ENCODE data around the gene UBTD2. TPM values are rescaled to one million over a fixed set of nuclear protein-coding genes. Genes with fewer than 3 reads are reported as not detected.
A peak's percentile ranks its signal among the peaks of the same experiment; 100 is the strongest.

The UBTD2 gene
- total RNA-seq, 1 donor from 2014 or later = 47.5 TPM

GRCh38 chr5:172163346-172163745 is 120.2 kb downstream of the UBTD2 start:
- H3K36me3 Mint-ChIP-seq (ENCODE audit: unreplicated experiment) = no peaks in the 10 kb centered on the region
- no peak for DNase-seq (ENCODE audit: extremely low spot score, unreplicated experiment)
- H3K9me3 Mint-ChIP-seq (ENCODE audit: unreplicated experiment) = no peaks in the 10 kb centered on the region
- no peak overlapping the region for H3K4me3 Mint-ChIP-seq (ENCODE audit: unreplicated experiment)
- TF ChIP-seq, protein P1, sequence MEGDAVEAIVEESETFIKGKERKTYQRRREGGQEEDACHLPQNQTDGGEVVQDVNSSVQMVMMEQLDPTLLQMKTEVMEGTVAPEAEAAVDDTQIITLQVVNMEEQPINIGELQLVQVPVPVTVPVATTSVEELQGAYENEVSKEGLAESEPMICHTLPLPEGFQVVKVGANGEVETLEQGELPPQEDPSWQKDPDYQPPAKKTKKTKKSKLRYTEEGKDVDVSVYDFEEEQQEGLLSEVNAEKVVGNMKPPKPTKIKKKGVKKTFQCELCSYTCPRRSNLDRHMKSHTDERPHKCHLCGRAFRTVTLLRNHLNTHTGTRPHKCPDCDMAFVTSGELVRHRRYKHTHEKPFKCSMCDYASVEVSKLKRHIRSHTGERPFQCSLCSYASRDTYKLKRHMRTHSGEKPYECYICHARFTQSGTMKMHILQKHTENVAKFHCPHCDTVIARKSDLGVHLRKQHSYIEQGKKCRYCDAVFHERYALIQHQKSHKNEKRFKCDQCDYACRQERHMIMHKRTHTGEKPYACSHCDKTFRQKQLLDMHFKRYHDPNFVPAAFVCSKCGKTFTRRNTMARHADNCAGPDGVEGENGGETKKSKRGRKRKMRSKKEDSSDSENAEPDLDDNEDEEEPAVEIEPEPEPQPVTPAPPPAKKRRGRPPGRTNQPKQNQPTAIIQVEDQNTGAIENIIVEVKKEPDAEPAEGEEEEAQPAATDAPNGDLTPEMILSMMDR (IDR thresholded peaks at IDR 0.05) = no peak
- no peak overlapping the region for H3K27ac Mint-ChIP-seq (ENCODE audit: unreplicated experiment)
- no peaks in the 10 kb centered on the region for H3K27me3 Mint-ChIP-seq (ENCODE audit: unreplicated experiment)
- peaks cover 38% of the 10 kb centered on the region for H3K4me1 Mint-ChIP-seq (ENCODE audit: unreplicated experiment)

DNA sequence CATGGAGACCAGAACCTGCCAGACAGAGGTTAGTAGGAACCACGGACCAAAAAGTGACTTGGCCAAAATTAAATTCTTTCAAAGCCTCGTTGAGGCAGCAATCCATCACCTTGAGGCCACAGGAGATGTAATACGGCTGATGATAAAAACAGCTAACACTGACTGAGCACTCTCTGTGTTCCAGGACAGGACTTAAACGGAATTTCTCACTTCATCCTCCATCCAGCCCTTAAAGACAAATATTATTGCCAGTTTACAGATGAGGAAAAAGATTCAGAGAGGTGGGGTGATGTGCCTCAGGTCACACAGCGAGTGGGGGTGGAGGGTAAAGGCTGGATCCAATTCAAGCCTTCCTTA is 120.6 kb downstream of the UBTD2 start:
- Mint-ChIP-seq H3K4me3 (ENCODE audit: unreplicated experiment) (no peak overlapping the region), H3K9me3 (ENCODE audit: unreplicated experiment) (no peaks in the 10 kb centered on the region), H3K4me1 (ENCODE audit: unreplicated experiment) (peaks cover 34% of the 10 kb centered on the region), H3K36me3 (ENCODE audit: unreplicated experiment) (peaks cover 2% of the 10 kb centered on the region), H3K27ac (ENCODE audit: unreplicated experiment) (no peak overlapping the region), H3K27me3 (ENCODE audit: unreplicated experiment) (no peaks in the 10 kb centered on the region)
- DNase-seq (ENCODE audit: extremely low spot score, unreplicated experiment) = no peak
- TF ChIP-seq, protein P1 (IDR thresholded peaks at IDR 0.05) = no peak

- Mint-ChIP-seq H3K4me1 (ENCODE audit: unreplicated experiment) (peaks cover 29% of the 10 kb centered on the region), H3K4me3 (ENCODE audit: unreplicated experiment) (no peak overlapping the region), H3K9me3 (ENCODE audit: unreplicated experiment) (no peaks in the 10 kb centered on the region), H3K36me3 (ENCODE audit: unreplicated experiment) (peaks cover 2% of the 10 kb centered on the region), H3K27ac (ENCODE audit: unreplicated experiment) (peak overlapping the region; percentile 50), H3K27me3 (ENCODE audit: unreplicated experiment) (no peaks in the 10 kb centered on the region)
- DNase-seq (ENCODE audit: extremely low spot score, unreplicated experiment) = no peak
- TF ChIP-seq, protein P1 (IDR thresholded peaks at IDR 0.05) = peak; percentile 33
Measured at GRCh38 chr5:172162323-172162986, 121.1 kb downstream of the UBTD2 start.

DNA sequence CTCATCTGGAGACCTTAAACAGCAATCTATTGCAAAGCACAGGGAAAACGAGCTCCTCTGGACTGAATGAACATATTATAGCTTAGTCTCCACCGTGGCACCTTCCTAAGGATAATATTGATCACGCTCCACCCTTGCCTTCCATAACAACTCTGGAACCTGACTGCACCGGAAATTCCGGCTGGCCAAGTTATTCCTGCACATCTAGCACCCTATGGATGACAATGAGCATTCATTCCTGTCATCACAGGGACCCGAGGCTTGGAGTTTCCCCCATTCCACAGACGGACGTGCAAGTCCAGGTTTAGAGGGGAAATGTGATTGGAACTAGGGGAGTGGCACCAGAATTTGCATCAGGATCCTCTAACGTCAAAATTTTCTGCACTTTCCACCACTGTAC is 123.1 kb downstream of the UBTD2 start:
- H3K27ac Mint-ChIP-seq (ENCODE audit: unreplicated experiment) = no peak overlapping the region
- no peak overlapping the region for H3K4me3 Mint-ChIP-seq (ENCODE audit: unreplicated experiment)
- TF ChIP-seq, protein P1 (IDR thresholded peaks at IDR 0.05) = no peak
- no peaks in the 10 kb centered on the region for H3K9me3 Mint-ChIP-seq (ENCODE audit: unreplicated experiment)
- peaks cover 11% of the 10 kb centered on the region for H3K36me3 Mint-ChIP-seq (ENCODE audit: unreplicated experiment)
- H3K4me1 Mint-ChIP-seq (ENCODE audit: unreplicated experiment) = peaks cover 19% of the 10 kb centered on the region
- no peak for DNase-seq (ENCODE audit: extremely low spot score, unreplicated experiment)
- no peaks in the 10 kb centered on the region for H3K27me3 Mint-ChIP-seq (ENCODE audit: unreplicated experiment)

Other genes starting within 250 kb of the UBTD2 start
- 66.2 and 86.0 TPM in 2 replicates for gene STK10, start 95.5 kb downstream of the UBTD2 start, total RNA-seq
- not detected in 2 replicates for gene EFCAB9, start 89.6 kb downstream of the UBTD2 start, total RNA-seq
- gene SH3PXD2B, start 170.8 kb upstream of the UBTD2 start, total RNA-seq = 114 and 125 TPM in 2 replicates

All from osteocyte (in vitro differentiated cells).